HG02678 (cell line): ENCODE results near the gene NFKB2.

Source experiments
- ATAC-seq: cut with Tn5 transposase; IDR thresholded peaks from one replicate; pipeline ENCODE4 v1.9.1; 2021; ENCODE audit warnings: mild to moderate bottlenecking, moderate library complexity; ENCODE audit not compliant: unreplicated experiment

NFKB2 gene

GRCh38 chr10:102395400-102396316 lies at the start of gene NFKB2:
Gene NFKB2, plus strand, starts transcription at chr10:102395705. Its CDS starts 255 bp downstream, at chr10:102395960.
- peak; percentile 33 for ATAC-seq

GRCh38 chr10:102347236-102347828 lies 48.2 kb upstream of the NFKB2 start:
- ATAC-seq: no peak

GRCh38 chr10:102352066-102352715 lies 43.3 kb upstream of the NFKB2 start:
- no peak for ATAC-seq

GRCh38 chr10:102354451-102354850 lies 41.1 kb upstream of the NFKB2 start:
- ATAC-seq: no peak

GRCh38 chr10:102358712-102359382 lies 36.7 kb upstream of the NFKB2 start:
- ATAC-seq: no peak

GRCh38 chr10:102367441-102367840 lies 28.1 kb upstream of the NFKB2 start:
- ATAC-seq: no peak

- ATAC-seq: no peak
Measured at GRCh38 chr10:102368077-102368476, 27.4 kb upstream of the NFKB2 start.

- ATAC-seq: no peak
Measured at GRCh38 chr10:102371295-102371694, 24.2 kb upstream of the NFKB2 start.

GRCh38 chr10:102375250-102375649 lies 20.3 kb upstream of the NFKB2 start:
- no peak for ATAC-seq

- no peak for ATAC-seq
Measured at GRCh38 chr10:102375867-102376266, 19.6 kb upstream of the NFKB2 start.

GRCh38 chr10:102376901-102377300 lies 18.6 kb upstream of the NFKB2 start:
- ATAC-seq: no peak

- no peak for ATAC-seq
Measured at GRCh38 chr10:102379383-102379782, 16.1 kb upstream of the NFKB2 start.

GRCh38 chr10:102381983-102382382 lies 13.5 kb upstream of the NFKB2 start:
- ATAC-seq: no peak

- no peak for ATAC-seq
Measured at GRCh38 chr10:102382871-102383270, 12.6 kb upstream of the NFKB2 start.

- no peak for ATAC-seq
Measured at GRCh38 chr10:102384053-102384452, 11.5 kb upstream of the NFKB2 start.

- ATAC-seq: no peak
Measured at GRCh38 chr10:102384606-102385429, 10.7 kb upstream of the NFKB2 start.

- ATAC-seq: no peak
Measured at GRCh38 chr10:102389894-102390293, 5.6 kb upstream of the NFKB2 start.

- no peak for ATAC-seq
Measured at GRCh38 chr10:102392306-102392705, 3.2 kb upstream of the NFKB2 start.

GRCh38 chr10:102393411-102394078 lies 2.0 kb upstream of the NFKB2 start:
- ATAC-seq: no peak
